BLaER1 treated with 17β-estradiol and CSF1 and Interleukin-3, amounts not matched to agents 10 nM and 100 nM (cell line): Measurements from ENCODE around the gene UBA5.

Experiments
- H3K27ac ChIP-seq, 11 experiments: shearing (Covaris generic); formaldehyde crosslinking; 2 replicates each; pipeline ENCODE4 v1.8.1; 2022
- H3K27me3 ChIP-seq, 11 experiments: shearing (Covaris generic); formaldehyde crosslinking; 2 replicates each; pipeline ENCODE4 v1.8.1; 2022
- H3K36me3 ChIP-seq, 11 experiments: shearing (Covaris generic); formaldehyde crosslinking; 2 replicates each; pipeline ENCODE4 v1.8.1; 2022
- H3K4me1 ChIP-seq, 10 experiments: shearing (Covaris generic); formaldehyde crosslinking; 2 replicates each; pipeline ENCODE4 v1.8.1; 2022
- H3K4me2 ChIP-seq, 11 experiments: shearing (Covaris generic); formaldehyde crosslinking; 2 replicates each; pipeline ENCODE4 v1.8.1; 2022
- H3K4me3 ChIP-seq, 10 experiments: shearing (Covaris generic); formaldehyde crosslinking; 2 replicates each; pipeline ENCODE4 v1.8.1; 2022
- H3K9ac ChIP-seq, 11 experiments: shearing (Covaris generic); formaldehyde crosslinking; 2 replicates each; pipeline ENCODE4 v1.8.1; 2022
- H3K9me3 ChIP-seq, 11 experiments: shearing (Covaris generic); formaldehyde crosslinking; replicated peaks in 1 of 11; 2 replicates each; pipeline ENCODE4 v1.8.1; 2022
- H4K20me1 ChIP-seq, 11 experiments: shearing (Covaris generic); formaldehyde crosslinking; 2 replicates each; pipeline ENCODE4 v1.8.1; 2022
- Cebpa-rat ChIP-seq, 11 experiments: shearing (Covaris generic); IDR thresholded peaks; 2 replicates each; pipeline ENCODE4 v1.8.1; 2022

Gene UBA5

GRCh38 chr3:132642539-132642847 lies 17.6 kb upstream of the UBA5 start:
- Histone ChIP-seq H3K36me3 (peaks cover 4 to 33% (median 15%) of the 10 kb centered on the region in 11 experiments; a peak in 17 of 22 replicates), H4K20me1 (no peaks in the 10 kb centered on the region), H3K9me3 (no peaks in the 10 kb centered on the region), H3K9ac (no peak overlapping the region), H3K27ac (no peak overlapping the region), H3K4me1 (peaks cover 0 to 17% (median 0%) of the 10 kb centered on the region in 10 experiments; a peak in 4 of 20 replicates), H3K27me3 (no peaks in the 10 kb centered on the region), H3K4me2 (no peak overlapping the region), H3K4me3 (no peak overlapping the region)
- no peak for TF ChIP-seq Cebpa-rat (IDR thresholded peaks at IDR 0.05)

DNA sequence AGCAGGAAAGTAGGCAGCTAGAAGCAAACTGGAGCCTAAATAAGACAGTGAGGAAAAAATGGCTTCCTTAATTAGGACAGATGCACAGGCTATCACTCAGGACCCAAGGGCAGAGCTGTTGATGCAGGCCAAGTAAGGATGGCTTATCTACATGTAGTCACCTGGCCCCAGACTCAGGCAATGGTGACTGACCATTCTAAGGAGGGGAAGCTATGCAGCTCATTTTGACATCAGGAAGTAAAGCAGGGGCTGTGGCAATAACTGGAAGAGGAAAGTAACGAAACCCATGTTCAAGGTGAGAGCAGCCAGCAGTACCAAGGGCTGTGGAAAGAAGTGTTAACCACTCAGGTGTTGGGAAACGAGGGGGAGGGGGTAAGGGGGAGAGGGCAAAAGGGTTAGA lies 16.8 kb upstream of the UBA5 start:
- peak overlapping the region in 2 of 11 experiments; percentile 2 to 26; a peak in 1 of 22 replicates for H3K9ac ChIP-seq
- no peak overlapping the region for H3K27ac ChIP-seq
- H3K4me2 ChIP-seq, result no peak overlapping the region

DNA sequence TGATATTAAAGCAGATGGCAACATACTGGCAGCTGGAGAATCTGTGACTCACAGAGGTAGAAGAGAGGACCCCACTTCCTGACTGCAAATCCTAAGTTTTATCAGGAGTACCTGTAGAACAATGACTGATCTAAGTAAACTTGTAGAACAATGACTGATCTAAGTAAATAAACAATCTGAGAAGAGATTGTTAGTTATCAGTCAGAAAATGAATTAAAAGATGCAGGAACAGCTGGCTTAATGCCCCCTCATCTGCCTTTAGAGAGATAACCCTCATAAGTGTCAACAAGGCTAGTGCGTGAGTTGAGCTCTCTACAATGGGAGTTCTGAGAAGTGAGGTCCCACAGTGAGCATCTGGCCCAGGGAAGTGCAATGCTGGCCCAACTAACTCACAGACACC lies 15.1 kb upstream of the UBA5 start:
- no peak overlapping the region for H3K4me2 ChIP-seq
- peaks cover 0 to 10% (median 0%) of the 10 kb centered on the region in 11 experiments; a peak in 6 of 22 replicates for H3K36me3 ChIP-seq
- H3K27me3 ChIP-seq, result no peaks in the 10 kb centered on the region
- peaks cover 0 to 21% (median 0%) of the 10 kb centered on the region in 10 experiments; a peak in 4 of 20 replicates for H3K4me1 ChIP-seq
- no peaks in the 10 kb centered on the region for H4K20me1 ChIP-seq
- no peak overlapping the region for H3K27ac ChIP-seq
- no peak overlapping the region for H3K4me3 ChIP-seq
- no peaks in the 10 kb centered on the region for H3K9me3 ChIP-seq
- TF ChIP-seq Cebpa-rat (IDR thresholded peaks at IDR 0.05), result no peak
- H3K9ac ChIP-seq, result no peak overlapping the region

More for the DNA sequence above, 16.8 kb upstream of the UBA5 start:
- TF ChIP-seq Cebpa-rat (IDR thresholded peaks at IDR 0.05), result no peak
- Histone ChIP-seq H3K27me3 (no peaks in the 10 kb centered on the region), H3K9me3 (no peaks in the 10 kb centered on the region), H3K4me3 (no peak overlapping the region), H3K4me1 (peaks cover 0 to 21% (median 0%) of the 10 kb centered on the region in 10 experiments; a peak in 4 of 20 replicates), H3K36me3 (peaks cover 4 to 24% (median 11%) of the 10 kb centered on the region in 11 experiments; a peak in 17 of 22 replicates), H4K20me1 (no peaks in the 10 kb centered on the region)

- Histone ChIP-seq H3K9me3 (no peaks in the 10 kb centered on the region), H3K27me3 (no peaks in the 10 kb centered on the region), H3K4me1 (peaks cover 0 to 36% (median 0%) of the 10 kb centered on the region in 10 experiments; a peak in 6 of 20 replicates), H4K20me1 (0 out of 22 replicates have a peak, but pooled peaks cover 0 to 4% (median 0%) of the 10 kb centered on the region in 11 experiments), H3K9ac (no peak overlapping the region), H3K36me3 (no peaks in the 10 kb centered on the region), H3K4me2 (no peak overlapping the region), H3K27ac (no peak overlapping the region), H3K4me3 (no peak overlapping the region)
- TF ChIP-seq Cebpa-rat (IDR thresholded peaks at IDR 0.05), result no peak
These were observed 10.0 kb upstream of the UBA5 start for GRCh38 chr3:132650153-132650552.

DNA sequence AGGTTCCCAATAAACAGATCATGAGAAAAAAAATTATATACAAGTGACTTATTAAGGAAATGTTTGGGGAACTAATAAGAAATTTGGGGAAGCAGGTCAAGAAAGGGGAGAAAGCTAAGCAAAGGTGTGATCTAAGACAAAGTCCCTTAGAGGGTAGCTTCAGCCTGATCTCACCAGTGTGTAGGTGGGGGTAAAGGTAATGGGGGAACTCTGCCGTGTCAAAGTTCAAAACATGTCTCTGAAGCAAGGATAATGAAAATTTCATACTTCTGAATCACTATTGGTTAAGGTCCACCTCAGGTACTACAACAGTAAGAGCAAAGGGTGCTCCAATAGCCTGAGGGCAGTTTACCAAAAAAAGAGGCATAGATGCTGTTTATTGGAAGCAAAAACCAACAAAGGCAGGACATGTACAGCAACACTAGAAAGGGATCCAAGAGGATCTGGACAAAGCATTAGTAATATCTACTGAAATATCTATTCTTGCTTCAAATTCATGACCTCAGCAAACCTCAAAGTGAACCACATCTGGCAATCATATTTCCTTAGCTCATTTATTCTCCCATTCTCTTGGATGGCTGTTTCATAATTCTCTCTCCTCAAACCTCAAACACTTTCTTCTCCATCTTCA lies 7.4 kb upstream of the UBA5 start:
- no peak for TF ChIP-seq Cebpa-rat (IDR thresholded peaks at IDR 0.05)
- no peaks in the 10 kb centered on the region for H3K36me3 ChIP-seq
- no peaks in the 10 kb centered on the region for H3K9me3 ChIP-seq
- no peak overlapping the region for H3K4me3 ChIP-seq
- no peaks in the 10 kb centered on the region for H3K27me3 ChIP-seq
- 0 out of 22 replicates have a peak, but pooled peaks cover 0 to 4% (median 0%) of the 10 kb centered on the region in 11 experiments for H4K20me1 ChIP-seq
- H3K4me1 ChIP-seq, result peaks cover 0 to 38% (median under 1%) of the 10 kb centered on the region in 10 experiments; a peak in 7 of 20 replicates
- no peak overlapping the region for H3K27ac ChIP-seq
- peak overlapping the region in 3 of 11 experiments; percentile 18 to 61 (median 30); a peak in 5 of 22 replicates for H3K4me2 ChIP-seq
- H3K9ac ChIP-seq, result no peak overlapping the region

- Histone ChIP-seq H3K4me3 (no peak overlapping the region), H3K27ac (no peak overlapping the region), H3K4me1 (peaks cover 10 to 50% (median 14%) of the 10 kb centered on the region in 10 experiments; a peak in 19 of 20 replicates), H3K36me3 (no peaks in the 10 kb centered on the region), H3K4me2 (no peak overlapping the region; a peak in 1 of 22 replicates), H3K9ac (no peak overlapping the region), H3K27me3 (no peaks in the 10 kb centered on the region), H3K9me3 (no peaks in the 10 kb centered on the region), H4K20me1 (0 out of 22 replicates have a peak, but pooled peaks cover 0 to 4% (median 0%) of the 10 kb centered on the region in 11 experiments)
- no peak for TF ChIP-seq Cebpa-rat (IDR thresholded peaks at IDR 0.05)
These were observed 5.9 kb upstream of the UBA5 start for GRCh38 chr3:132654190-132654589.

- Histone ChIP-seq H3K36me3 (no peaks in the 10 kb centered on the region), H3K9ac (no peak overlapping the region), H3K27me3 (no peaks in the 10 kb centered on the region), H3K27ac (no peak overlapping the region), H4K20me1 (0 out of 22 replicates have a peak, but pooled peaks cover 0 to 4% (median 0%) of the 10 kb centered on the region in 11 experiments), H3K9me3 (no peaks in the 10 kb centered on the region), H3K4me1 (peaks cover 10 to 50% (median 14%) of the 10 kb centered on the region in 10 experiments; a peak in 19 of 20 replicates), H3K4me3 (no peak overlapping the region), H3K4me2 (0 out of 22 replicates have a peak overlapping the region, but pooled peaks of 1 of the 11 experiments have one; percentile 6)
- TF ChIP-seq Cebpa-rat (IDR thresholded peaks at IDR 0.05), result no peak
These were observed 5.4 kb upstream of the UBA5 start for GRCh38 chr3:132654721-132655120.

GRCh38 chr3:132655471-132655870 lies 4.7 kb upstream of the UBA5 start:
- Histone ChIP-seq H3K4me1 (peaks cover 10 to 50% (median 14%) of the 10 kb centered on the region in 10 experiments; a peak in 19 of 20 replicates), H3K27me3 (no peaks in the 10 kb centered on the region), H3K36me3 (no peaks in the 10 kb centered on the region), H3K4me3 (no peak overlapping the region), H3K27ac (no peak overlapping the region), H4K20me1 (0 out of 22 replicates have a peak, but pooled peaks cover 0 to 4% (median 0%) of the 10 kb centered on the region in 11 experiments), H3K9ac (no peak overlapping the region), H3K9me3 (no peaks in the 10 kb centered on the region), H3K4me2 (no peak overlapping the region)
- TF ChIP-seq Cebpa-rat (IDR thresholded peaks at IDR 0.05), result no peak

DNA sequence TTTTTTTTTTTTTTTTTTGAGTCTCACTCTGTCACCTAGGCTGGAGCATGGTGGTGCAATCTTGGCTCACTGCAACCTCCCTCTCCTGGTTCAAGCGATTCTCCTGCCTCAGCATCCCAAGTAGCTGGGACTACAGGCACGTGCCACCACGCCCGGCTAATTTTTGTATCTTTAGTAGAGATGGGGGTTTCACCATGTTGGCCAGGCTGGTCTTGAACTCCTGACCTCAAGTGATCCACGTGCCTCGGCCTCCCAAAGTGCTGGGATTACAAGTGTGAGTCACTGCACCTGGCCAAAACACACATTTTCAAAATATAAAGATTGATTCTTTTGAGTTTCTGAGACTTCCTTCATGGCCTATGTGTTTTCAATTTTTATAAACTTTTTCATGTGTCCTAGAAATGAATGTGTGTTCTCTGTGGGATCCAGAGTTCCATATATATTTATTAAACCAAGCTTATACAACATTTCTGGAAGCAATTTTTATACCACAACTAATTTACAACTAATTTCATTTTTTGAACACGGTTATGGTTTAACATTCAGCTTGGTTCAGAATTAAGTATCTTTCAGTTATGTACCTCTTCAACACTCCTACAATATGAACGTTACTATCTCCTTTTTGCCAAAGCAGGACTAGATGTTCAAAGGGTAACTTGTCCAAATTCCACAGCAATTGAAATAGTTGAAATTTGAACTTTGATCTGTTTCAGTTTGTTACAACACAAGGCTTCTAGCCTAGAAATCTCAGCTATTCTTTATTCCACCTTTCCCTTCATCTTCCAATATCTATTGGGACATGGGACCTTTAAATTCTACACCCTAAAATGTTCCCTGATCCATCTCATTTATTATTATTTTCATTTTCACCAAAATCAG lies 2.0 kb upstream of the UBA5 start:
- Histone ChIP-seq H3K9me3 (no peaks in the 10 kb centered on the region), H3K4me1 (peaks cover 23 to 63% (median 33%) of the 10 kb centered on the region in 10 experiments), H4K20me1 (peaks cover 0 to 19% (median 0%) of the 10 kb centered on the region in 11 experiments; a peak in 4 of 22 replicates), H3K4me2 (peak overlapping the region; percentile 75 to 95 (median 89); a peak in 18 of 22 replicates), H3K27me3 (no peaks in the 10 kb centered on the region), H3K36me3 (peaks cover 0 to 1% (median 0%) of the 10 kb centered on the region in 11 experiments; a peak in 1 of 22 replicates), H3K9ac (peak overlapping the region in 2 of 11 experiments; percentile 90 to 91; a peak in 3 of 22 replicates), H3K27ac (no peak overlapping the region), H3K4me3 (peak overlapping the region in 3 of 10 experiments; percentile 71 to 85 (median 81); a peak in 5 of 20 replicates)
- no peak for TF ChIP-seq Cebpa-rat (IDR thresholded peaks at IDR 0.05)
